Stimulated activated CD4-positive, alpha-beta T cell treated with anti-CD3 and anti-CD28 coated beads, Interleukin-1b, Interleukin-23, amount 100 ng/mL, for 24 hours (primary cell): ENCODE measurements around the gene PRR14L.
A peak's percentile ranks its signal among the peaks of the same experiment; 100 is the strongest.

ENCODE experiments used
- DNase-seq, 4 experiments: peaks; one replicate each; pipeline ENCODE4 v3.0.0-alpha.2; 2020; ENCODE audit warnings: low read depth in 4 of 4, low spot score in 1 of 4

PRR14L gene

DNA sequence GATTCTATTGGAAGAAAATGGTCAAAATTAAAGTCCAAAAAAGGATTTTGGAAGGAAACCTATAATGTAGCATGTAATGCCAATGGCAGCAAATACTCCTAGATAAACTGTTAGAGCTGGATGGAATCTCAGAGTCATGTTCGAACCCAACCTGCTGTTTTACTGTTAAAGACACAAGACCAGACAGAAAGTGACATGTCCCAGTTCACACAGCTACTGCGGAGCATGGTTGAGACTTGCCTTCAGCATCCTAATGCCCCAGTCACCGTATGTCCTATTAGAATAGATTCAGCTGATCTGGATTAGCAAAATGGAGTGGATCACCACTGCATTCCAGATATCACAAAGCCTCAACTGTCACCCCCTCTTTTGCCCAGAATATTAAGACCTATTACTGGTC, 102.9 kb downstream of the PRR14L start:
- no peak for DNase-seq

DNA sequence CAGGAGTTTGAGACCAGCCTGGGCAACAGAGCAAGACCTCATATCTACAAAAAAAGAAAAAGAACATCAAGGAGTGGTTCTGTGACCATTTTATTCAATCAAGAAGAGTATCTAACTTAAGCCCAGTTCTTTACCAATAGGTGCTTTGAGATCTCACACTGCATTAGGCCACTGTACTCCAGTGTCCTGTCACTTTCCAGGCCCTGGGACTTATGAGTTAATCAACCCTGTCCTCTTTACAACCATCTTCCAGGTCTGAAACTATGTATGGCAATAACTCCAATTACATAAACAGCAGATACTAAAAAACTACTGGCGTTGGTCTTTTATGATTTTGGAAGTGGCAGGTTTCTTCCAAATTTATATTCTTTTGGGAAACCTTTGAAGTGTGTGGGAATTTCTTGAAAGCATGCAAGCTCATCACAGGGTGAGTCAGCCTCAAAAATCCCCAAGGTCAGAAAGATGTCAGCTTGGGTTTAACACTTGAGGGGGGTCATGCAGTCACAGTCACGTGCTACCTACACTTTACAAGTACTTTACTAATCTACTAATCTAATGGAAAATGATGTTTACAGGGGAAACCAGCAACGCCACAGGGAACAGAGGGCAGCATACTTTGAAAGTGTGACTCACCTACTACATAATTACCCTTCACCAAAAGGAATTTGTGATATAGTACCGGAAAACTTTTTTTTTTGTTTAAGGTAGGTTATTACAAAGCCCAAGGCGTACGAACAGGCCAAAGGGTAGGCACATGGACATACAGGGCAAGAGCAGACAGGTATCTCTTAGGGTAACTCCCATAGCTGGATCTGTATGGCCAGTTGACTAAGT, 103.5 kb downstream of the PRR14L start:
- DNase-seq = peak in 3 of 4 experiments; percentile 26 to 28 (median 28)

DNA sequence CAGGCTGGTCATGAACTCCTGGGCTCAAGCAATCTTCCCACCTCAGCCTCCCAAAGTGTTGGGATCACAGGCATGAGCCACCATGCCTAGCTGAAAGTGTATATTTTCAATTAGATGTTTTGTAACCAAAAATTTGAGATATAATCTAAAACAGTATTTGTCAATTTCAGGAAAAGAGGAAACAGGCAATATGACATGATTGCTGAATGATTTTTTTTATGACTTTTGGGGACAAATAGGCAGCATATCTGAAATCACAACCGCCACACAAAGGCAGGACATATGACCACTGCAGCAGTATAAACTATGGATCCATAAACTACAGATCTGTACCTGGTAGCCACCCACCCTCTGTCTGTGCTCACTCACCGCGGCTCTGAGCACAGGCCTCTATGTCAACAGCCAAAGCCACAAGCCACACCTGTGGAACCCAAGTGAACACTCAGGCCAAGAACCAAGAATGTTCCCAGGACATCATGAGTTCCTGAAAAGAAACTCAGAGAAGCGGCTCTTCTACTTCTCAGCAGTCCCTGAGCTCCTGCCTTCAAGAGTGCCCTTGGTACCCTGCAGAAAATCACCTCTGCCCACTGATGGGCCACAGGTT, 110.4 kb downstream of the PRR14L start:
- no peak for DNase-seq

DNA sequence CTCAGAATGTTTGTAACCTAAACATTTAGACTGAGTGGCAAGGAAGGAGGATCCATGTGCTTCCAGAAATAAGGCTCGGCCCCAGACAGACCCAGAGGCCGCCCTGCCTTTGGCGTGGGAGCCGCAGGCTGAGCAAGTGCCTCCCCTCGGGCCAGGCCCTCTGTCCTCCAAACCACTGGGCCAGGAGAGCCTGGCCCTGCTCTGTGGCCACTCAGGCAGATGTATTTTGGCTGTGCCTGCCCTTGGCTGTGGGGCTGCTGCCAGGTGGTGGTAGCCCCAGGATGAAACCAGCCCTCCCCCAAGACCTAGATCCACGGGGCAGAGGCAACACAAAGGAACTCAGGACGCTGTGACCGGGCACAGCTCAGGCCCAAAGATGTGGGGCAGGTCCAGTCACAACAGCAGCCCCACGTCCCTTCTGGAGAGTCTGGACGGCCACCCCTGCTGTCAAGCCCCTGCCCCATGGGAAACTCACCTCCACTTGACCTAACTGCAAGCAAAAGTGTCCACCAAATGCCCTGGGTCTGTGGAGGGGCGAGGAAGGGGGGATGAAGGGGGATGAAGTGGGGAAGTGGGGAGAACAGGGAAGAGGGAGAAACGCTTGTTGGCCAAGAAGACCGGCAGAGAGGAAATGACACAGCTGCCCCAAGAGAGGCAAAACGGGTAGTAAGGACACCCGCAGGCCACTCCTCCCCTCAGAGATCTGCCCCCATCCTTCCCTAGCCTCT, 111.9 kb downstream of the PRR14L start:
- DNase-seq = no peak

DNA sequence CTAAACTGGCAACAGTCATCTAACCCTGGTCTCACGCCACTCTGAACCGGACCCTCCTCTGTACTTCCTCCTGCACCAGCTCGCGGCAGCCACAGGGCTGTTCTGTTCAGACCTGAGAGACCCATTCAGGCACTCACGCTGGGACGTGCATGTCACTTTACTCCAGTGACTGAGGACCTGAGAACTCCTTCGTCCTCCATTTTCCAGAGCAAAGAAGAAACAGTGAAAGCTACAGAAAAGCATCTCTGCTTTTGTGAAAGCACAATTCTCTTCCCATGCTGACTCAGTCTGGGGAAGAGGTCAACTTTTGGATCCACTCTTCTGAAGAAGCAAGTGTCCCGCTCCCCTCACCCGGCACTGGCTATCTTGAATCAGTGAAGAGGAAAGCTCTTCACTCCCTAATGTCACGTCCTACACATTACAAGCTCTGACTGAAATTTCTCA, 112.5 kb downstream of the PRR14L start:
- DNase-seq = no peak

DNA sequence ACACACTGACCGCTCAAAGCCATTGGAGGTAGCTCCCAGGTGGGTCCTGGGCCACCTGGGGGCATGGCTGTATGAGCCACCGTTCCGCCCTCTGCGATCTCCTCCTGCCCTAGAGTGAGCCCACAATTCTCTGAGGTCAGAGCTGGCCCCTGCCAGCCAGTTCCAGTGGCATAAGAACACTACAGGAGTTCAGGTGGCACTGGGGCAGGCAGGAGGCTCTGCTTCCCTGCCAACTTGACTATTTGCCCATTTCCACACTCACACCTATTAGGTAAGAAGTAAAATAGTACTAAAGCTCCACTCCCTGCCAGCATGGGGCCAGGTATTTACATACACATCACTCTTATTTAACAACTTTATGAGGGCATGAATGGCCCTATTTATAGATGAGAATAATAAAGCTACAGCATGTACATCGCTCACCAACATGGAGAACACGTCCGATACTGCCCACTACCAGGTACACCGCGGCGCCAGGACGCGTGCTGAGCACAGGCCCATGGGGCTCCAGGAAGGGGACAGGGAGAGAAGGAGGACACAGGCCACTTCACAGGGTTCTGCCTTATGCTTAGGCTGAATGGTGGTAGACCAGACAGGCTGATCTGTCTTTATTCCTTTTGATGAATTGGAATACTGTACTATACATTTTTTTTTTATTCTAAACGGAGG, 114.2 kb downstream of the PRR14L start:
- DNase-seq = no peak

DNA sequence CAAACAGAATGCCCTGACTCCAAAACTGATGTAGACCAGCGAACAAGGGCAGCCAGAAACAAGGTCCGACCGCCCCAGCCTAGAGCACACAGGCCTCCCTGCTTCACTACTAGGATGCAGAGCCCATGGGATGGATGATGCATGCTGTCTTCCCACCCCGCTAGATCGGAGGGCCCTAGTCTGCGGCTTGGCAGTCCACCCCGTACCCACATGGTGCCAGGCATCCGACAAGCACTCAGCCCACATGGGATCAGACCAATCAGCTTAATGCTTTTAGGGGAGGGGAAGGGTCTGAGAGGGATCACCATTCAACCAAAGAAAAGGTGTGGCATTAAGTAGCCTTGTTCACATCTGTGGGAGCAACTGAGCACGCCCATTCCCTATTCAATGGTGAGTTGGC, 118.5 kb downstream of the PRR14L start:
- DNase-seq = no peak
